ENCODE measurements around the gene STK32C.
"Not testable (repeated sequence)": the region's sequence is repeated elsewhere in the genome, so short reads cannot be mapped to it uniquely, and the experiment has no call there.

STK32C gene

GRCh38 chr10:132279873-132280645, 27.7 kb downstream of the STK32C start:
- DNase-seq, result no peak

GRCh38 chr10:132277311-132277741, 30.4 kb downstream of the STK32C start:
- no peak for DNase-seq

GRCh38 chr10:132276706-132277105, 31.0 kb downstream of the STK32C start:
- DNase-seq, result no peak

GRCh38 chr10:132276179-132276675, 31.5 kb downstream of the STK32C start:
- DNase-seq, result no peak

GRCh38 chr10:132275426-132276178, 32.1 kb downstream of the STK32C start:
- DNase-seq, result no peak

GRCh38 chr10:132274986-132275385, 32.8 kb downstream of the STK32C start:
- DNase-seq, result no peak

- DNase-seq, result no peak
These were observed 33.2 kb downstream of the STK32C start for GRCh38 chr10:132274581-132274980.

GRCh38 chr10:132273966-132274365, 33.8 kb downstream of the STK32C start:
- DNase-seq, result no peak

- no peak for DNase-seq
These were observed 34.3 kb downstream of the STK32C start for GRCh38 chr10:132273304-132273944.

GRCh38 chr10:132272231-132272971, 35.3 kb downstream of the STK32C start:
- DNase-seq, result no peak

- no peak for DNase-seq
These were observed 36.1 kb downstream of the STK32C start for GRCh38 chr10:132271458-132272230.

GRCh38 chr10:132270721-132271457, 36.9 kb downstream of the STK32C start:
- no peak for DNase-seq

- DNase-seq, result no peak
These were observed 37.5 kb downstream of the STK32C start for GRCh38 chr10:132270256-132270655.

- DNase-seq, result no peak
These were observed 38.2 kb downstream of the STK32C start for GRCh38 chr10:132269266-132270230.

GRCh38 chr10:132267916-132268315, 39.8 kb downstream of the STK32C start:
- DNase-seq, result not testable (repeated sequence)

GRCh38 chr10:132266594-132267161, 41.1 kb downstream of the STK32C start:
- no peak for DNase-seq

- DNase-seq, result no peak
These were observed 41.8 kb downstream of the STK32C start for GRCh38 chr10:132265890-132266496.

GRCh38 chr10:132264966-132265889, 42.5 kb downstream of the STK32C start:
- DNase-seq, result no peak
